ENCODE data around the gene ARHGEF7. TPM values are rescaled to one million over a fixed set of nuclear protein-coding genes. Genes with fewer than 3 reads are reported as not detected.
A peak's percentile ranks its signal among the peaks of the same experiment; 100 is the strongest.

Gene ARHGEF7
- polyA plus RNA-seq, 12 donors: 53.2 to 109 (median 72.8) TPM; not detected in 1

- no peak for DNase-seq
Observed at GRCh38 chr13:111131048-111131447, 15.9 kb downstream of the ARHGEF7 start.

- DNase-seq: no peak
Observed at GRCh38 chr13:111131611-111132010, 16.5 kb downstream of the ARHGEF7 start.

DNA sequence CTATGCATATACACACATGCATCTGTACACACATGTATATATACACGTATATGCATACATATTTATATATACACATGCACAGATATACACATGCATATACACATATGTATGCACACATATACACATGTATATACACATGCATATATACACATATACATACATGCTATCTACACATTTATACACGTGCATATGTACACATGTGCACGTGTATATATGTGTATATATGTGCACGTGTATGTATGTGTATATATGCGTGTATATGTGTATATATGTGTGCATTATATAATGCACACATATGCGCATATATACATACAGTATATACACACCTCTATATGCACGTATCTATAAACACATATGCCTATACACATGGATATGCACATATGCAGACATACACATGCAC, 17.8 kb downstream of the ARHGEF7 start:
- no peak for DNase-seq

- DNase-seq: no peak
Observed at GRCh38 chr13:111139452-111139851, 24.3 kb downstream of the ARHGEF7 start.

DNA sequence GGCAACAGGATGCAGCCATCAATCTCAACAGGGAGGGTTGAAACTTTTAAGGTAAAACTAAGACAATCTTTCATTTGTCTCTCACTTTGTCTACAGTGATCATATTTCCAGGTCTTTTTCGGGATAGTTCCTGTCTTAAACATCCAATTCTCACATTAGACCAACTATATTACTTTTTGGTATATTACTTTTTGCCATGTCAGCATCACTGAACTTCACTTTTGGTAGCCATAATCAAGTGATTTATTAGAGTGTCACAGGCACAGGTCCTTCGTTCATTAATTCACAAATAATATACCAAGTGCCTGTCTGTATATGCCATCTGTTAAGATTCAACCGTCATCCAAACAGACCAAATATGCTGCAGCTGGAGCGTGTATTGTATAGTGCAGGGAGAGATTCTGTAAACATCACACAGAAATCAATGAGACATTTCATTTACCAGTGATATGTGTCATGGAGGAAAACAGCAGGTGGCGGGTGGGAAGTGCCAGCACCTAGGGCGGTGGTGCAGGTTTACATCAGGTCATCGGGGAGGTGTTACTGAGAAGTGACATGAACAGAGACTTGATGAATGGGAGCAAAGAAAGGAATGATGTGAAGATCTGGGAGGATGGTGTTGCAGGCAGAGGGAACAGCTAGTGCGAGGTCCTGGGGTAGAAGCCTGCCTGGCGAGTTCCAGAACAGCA, 24.9 kb downstream of the ARHGEF7 start:
- DNase-seq: no peak

DNA sequence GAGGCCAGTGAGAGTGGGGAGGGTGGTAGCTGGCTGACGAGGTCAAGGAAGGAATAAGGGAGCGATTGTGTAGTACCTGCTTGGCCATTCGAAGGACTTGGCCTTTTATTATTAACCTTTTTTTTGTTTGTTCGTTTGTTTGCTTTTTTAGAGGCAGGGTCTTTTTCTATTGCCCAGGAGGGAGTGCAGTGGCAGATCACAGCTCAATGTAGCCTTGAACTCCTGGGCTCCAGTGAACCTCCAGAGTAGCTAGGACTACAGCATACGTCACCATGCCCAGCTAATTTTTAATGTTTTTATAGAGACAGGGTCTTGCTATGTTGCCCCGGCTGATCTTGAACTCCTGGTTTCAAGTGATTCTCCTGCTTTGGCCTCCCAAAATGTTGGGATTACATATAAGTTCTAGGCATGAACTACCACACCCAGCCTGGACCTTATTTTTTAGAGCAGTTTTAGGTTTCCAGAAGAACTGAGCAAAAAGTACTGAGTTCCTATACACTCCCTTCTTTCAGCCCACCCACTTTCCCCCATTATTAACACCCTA, 25.5 kb downstream of the ARHGEF7 start:
- no peak for DNase-seq

GRCh38 chr13:111142472-111142871, 27.4 kb downstream of the ARHGEF7 start:
- DNase-seq: no peak

- no peak for DNase-seq
Observed at GRCh38 chr13:111143865-111144540, 28.9 kb downstream of the ARHGEF7 start.

- DNase-seq: no peak
Observed at GRCh38 chr13:111145071-111145470, 30.0 kb downstream of the ARHGEF7 start.

GRCh38 chr13:111145506-111145905, 30.4 kb downstream of the ARHGEF7 start:
- DNase-seq: no peak

- DNase-seq: no peak
Observed at GRCh38 chr13:111152844-111153243, 37.7 kb downstream of the ARHGEF7 start.

DNA sequence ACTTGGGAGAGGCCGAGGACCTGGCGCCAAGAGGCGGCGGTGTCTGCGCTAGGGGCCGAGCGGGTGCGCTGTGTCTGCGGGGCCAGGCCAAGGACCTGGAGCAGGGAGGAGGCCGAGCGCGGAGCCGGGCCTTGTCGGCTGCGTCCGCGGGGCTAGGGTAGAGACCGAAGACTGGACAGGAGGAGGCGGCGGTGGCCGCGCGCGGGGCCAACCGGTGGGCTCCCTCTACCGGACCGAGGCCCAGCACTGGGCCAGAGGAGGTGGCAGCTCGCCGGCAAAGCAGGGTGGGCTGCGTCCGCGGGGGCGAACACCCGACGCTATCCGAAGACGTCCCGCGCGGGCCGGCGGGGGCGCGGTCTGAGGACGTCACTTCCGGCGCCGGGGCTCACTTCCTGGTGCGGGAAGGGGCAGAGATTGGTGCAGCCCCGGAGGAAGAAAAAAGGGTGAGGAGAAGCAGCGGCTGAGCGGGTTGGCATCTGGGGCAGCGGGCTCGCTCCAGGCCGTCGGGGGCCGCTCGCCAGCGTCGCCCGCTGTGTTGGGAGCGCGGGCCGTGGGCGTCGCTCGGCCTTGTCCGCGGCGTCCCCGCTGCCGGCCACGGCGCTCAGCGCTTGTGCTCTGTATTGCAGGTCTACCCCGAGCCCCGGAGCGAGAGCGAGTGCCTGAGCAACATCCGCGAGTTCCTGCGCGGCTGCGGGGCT, 38.3 kb downstream of the ARHGEF7 start:
- peak; percentile 95 for DNase-seq

DNA sequence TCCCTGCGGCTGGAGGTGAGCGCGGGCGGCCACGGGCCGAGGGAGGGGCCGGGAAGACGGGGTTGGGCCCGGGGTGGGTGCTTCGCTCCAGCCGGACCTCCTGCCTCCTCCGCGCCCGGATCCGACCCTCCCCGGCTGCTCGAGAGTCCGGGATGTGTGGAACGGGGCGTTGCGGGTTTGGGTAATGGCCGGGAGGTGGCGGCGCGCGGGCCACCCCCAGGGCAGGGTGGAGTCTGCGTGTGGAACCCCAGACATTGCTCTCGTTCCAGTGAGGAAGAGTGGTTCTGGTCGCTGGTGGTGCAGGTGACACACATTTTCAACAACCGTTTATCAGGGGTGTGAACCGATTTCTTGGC, 38.8 kb downstream of the ARHGEF7 start:
- peak; percentile 21 for DNase-seq

GRCh38 chr13:111156421-111156820, 41.3 kb downstream of the ARHGEF7 start:
- no peak for DNase-seq

- no peak for DNase-seq
Observed at GRCh38 chr13:111158136-111158805, 43.2 kb downstream of the ARHGEF7 start.

GRCh38 chr13:111159362-111160320, 44.5 kb downstream of the ARHGEF7 start:
- DNase-seq: no peak

DNA sequence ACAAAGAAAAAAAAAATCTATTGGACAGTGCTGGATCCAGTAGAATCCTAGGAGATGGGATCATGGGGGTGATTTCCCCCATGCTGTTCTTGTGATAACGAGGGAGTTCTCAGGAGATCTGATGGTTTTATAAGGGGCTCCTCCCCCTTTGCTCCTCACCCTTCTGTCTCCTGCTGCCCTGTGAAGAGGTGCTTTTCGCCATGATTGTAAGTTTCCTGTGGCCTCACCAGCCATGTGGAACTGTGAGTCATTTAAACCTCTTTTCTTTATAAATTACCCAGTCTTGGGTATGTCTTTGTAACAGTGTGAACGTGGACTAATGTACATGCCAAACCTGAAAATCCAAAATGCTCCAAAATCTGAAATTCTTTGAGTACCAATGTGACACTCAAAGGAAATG, 45.5 kb downstream of the ARHGEF7 start:
- no peak for DNase-seq

- no peak for DNase-seq
Observed at GRCh38 chr13:111161601-111162600, 46.8 kb downstream of the ARHGEF7 start.

DNA sequence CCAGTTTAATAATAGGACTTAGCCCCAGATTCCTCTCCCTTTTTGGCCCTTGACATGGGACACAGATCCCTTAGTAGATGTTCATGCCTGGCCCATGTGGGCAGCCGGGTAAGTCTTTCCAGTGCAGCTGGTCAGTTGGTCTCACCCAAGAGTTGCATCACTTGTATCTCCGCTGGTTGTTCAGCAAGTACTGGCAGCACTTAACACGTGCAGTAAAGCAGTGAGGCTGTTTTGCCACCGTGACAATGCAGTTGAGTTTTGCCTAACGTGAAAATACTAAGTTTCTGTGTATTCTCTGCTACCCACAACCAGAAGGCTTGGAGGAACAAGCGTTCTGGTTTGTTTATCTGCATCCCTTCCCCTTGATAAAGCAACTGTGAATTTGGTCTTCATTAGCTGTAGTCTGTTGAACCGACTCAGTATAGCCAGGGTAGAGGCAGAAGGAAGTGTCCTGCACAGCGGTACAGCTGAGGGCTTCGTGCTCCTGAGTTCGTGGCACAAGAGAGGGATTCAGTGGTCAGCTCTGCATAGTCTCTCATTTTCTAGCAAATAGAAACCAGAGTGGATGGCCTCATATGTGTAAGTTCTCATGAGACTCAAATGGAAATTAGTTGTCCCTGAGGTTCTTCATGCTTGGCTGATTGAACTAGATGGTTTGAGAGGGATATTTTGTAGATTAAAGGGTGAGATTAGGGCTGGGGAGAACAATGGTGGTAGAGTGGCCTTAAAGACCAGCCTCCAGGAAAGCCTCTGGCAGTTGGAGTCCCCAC, 50.3 kb downstream of the ARHGEF7 start:
- no peak for DNase-seq
